Hepatocyte (in vitro differentiated cells): ENCODE results near the gene MPP4.

Experiments used
- CTCF ChIP-seq: fragments of 200-600 bp; sonication (generic); IDR thresholded peaks from 2 replicates; pipeline ENCODE4 v1.5.1; 2016; ENCODE audit warnings: antibody characterized with exemption, mild to moderate bottlenecking; ENCODE audit not compliant: poor library complexity
- EZH2 ChIP-seq: fragments of 200-600 bp; sonication (generic); IDR thresholded peaks from 2 replicates; pipeline ENCODE4 v1.6.1; 2016; ENCODE audit warnings: antibody characterized with exemption, mild to moderate bottlenecking, borderline replicate concordance

- TF ChIP-seq CTCF (no peak), EZH2 (no peak)
Measured at GRCh38 chr2:201656102-201656501, 42.3 kb downstream of the MPP4 start.
